Measurements from ENCODE around the gene SPP2. TPM values are rescaled to one million over a fixed set of nuclear protein-coding genes. Genes with fewer than 3 reads are reported as not detected.

Gene SPP2
- total RNA-seq, 1 experiment from 2014 or later: not detected

- Mint-ChIP-seq H3K9me3 (peaks cover 0 to 4% of the 10 kb centered on the region in 2 experiments; a peak in 1 of 5 replicates), H3K4me3 (no peak overlapping the region), H3K27me3 (ENCODE audit: low read depth) (peaks cover 20% of the 10 kb centered on the region), H3K36me3 (ENCODE audit: insufficient read depth in 1 of 3, low read depth in 3 of 3) (no peaks in the 10 kb centered on the region), H3K27ac (no peak overlapping the region), H3K4me1 (no peaks in the 10 kb centered on the region)
- Histone ChIP-seq H3K79me1 (ENCODE audit: insufficient read depth, low read depth, low read length, poor library complexity, severe bottlenecking) (no peaks in the 10 kb centered on the region), H4K8ac (replicated peaks; ENCODE audit: insufficient read length, low read depth, low read length) (no peak overlapping the region), H3K4me1 (ENCODE audit: insufficient read depth, low read length) (no peaks in the 10 kb centered on the region), H3K4me2 (ENCODE audit: insufficient read depth, insufficient read length, low read length) (no peak overlapping the region), H2BK15ac (ENCODE audit: low read depth, low read length) (no peak overlapping the region), H2AFZ (ENCODE audit: low read length) (no peak overlapping the region), H3K23ac (ENCODE audit: insufficient read length, low read depth, low read length) (no peak overlapping the region), H3K4ac (ENCODE audit: low read depth, low read length) (no peak overlapping the region), H3K56ac (ENCODE audit: insufficient read length, low read depth, low read length) (no peak overlapping the region), H3K14ac (ENCODE audit: insufficient read depth, low read length) (no peak overlapping the region), H2BK5ac (ENCODE audit: insufficient read length, low read length) (no peak overlapping the region), H2BK12ac (ENCODE audit: insufficient read length, low read depth, low read length) (no peak overlapping the region), H3K18ac (ENCODE audit: insufficient read length, low read depth, low read length) (no peak overlapping the region), H2BK20ac (ENCODE audit: low read depth, low read length, poor library complexity, severe bottlenecking) (no peak overlapping the region), H4K20me1 (ENCODE audit: control insufficient read depth, insufficient read depth, insufficient read length) (no peaks in the 10 kb centered on the region), H3K23me2 (ENCODE audit: insufficient read length, low read depth, low read length, poor library complexity, severe bottlenecking) (no peaks in the 10 kb centered on the region), H3K27me3 (ENCODE audit: insufficient read depth, low read length) (no peaks in the 10 kb centered on the region), H3K79me2 (ENCODE audit: insufficient read depth, low read length) (no peaks in the 10 kb centered on the region), H4K91ac (ENCODE audit: insufficient read length, low read depth, low read length) (no peak overlapping the region), H4K5ac (ENCODE audit: insufficient read length, low read depth, low read length) (no peak overlapping the region), H2BK120ac (ENCODE audit: low read depth, low read length, poor library complexity, severe bottlenecking) (no peak overlapping the region), H3K27ac (ENCODE audit: insufficient read length, low read depth, low read length) (no peak overlapping the region), H2AK5ac (ENCODE audit: insufficient read length, low read length) (no peak overlapping the region), H3K9me3 (ENCODE audit: control insufficient read depth, low read depth, low read length) (no peaks in the 10 kb centered on the region), H3K9ac (ENCODE audit: extremely low read depth, insufficient read length, low read length) (no peak overlapping the region), H3T11ph (ENCODE audit: low read length) (no peak overlapping the region)
- no peak for DNase-seq
- WGBS (ENCODE audit: extremely low coverage, insufficient read length, low lambda C conversion rate): no CpG with 5 or more reads among the region's 4 CpGs
- TF ChIP-seq, protein P1, sequence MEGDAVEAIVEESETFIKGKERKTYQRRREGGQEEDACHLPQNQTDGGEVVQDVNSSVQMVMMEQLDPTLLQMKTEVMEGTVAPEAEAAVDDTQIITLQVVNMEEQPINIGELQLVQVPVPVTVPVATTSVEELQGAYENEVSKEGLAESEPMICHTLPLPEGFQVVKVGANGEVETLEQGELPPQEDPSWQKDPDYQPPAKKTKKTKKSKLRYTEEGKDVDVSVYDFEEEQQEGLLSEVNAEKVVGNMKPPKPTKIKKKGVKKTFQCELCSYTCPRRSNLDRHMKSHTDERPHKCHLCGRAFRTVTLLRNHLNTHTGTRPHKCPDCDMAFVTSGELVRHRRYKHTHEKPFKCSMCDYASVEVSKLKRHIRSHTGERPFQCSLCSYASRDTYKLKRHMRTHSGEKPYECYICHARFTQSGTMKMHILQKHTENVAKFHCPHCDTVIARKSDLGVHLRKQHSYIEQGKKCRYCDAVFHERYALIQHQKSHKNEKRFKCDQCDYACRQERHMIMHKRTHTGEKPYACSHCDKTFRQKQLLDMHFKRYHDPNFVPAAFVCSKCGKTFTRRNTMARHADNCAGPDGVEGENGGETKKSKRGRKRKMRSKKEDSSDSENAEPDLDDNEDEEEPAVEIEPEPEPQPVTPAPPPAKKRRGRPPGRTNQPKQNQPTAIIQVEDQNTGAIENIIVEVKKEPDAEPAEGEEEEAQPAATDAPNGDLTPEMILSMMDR (conservative IDR thresholded peaks at IDR 0.05): no peak
Observed at GRCh38 chr2:234116010-234116409, 65.5 kb downstream of the SPP2 start.

Data from H9 (cell line).